ENCODE measurements around the gene MEIS3. TPM values are rescaled to one million over a fixed set of nuclear protein-coding genes. Genes with fewer than 3 reads are reported as not detected.
"Not testable (repeated sequence)": the region's sequence is repeated elsewhere in the genome, so short reads cannot be mapped to it uniquely, and the experiment has no call there.

Gene MEIS3
- total RNA-seq, 2 donors from 2014 or later: 24.3 to 26.0 TPM

GRCh38 chr19:47375694-47376588 lies 43.4 kb downstream of the MEIS3 start:
- intact Hi-C loops (cut with DNase I): no loop called here
- DNase-seq (ENCODE audit: low spot score): no peak

DNA sequence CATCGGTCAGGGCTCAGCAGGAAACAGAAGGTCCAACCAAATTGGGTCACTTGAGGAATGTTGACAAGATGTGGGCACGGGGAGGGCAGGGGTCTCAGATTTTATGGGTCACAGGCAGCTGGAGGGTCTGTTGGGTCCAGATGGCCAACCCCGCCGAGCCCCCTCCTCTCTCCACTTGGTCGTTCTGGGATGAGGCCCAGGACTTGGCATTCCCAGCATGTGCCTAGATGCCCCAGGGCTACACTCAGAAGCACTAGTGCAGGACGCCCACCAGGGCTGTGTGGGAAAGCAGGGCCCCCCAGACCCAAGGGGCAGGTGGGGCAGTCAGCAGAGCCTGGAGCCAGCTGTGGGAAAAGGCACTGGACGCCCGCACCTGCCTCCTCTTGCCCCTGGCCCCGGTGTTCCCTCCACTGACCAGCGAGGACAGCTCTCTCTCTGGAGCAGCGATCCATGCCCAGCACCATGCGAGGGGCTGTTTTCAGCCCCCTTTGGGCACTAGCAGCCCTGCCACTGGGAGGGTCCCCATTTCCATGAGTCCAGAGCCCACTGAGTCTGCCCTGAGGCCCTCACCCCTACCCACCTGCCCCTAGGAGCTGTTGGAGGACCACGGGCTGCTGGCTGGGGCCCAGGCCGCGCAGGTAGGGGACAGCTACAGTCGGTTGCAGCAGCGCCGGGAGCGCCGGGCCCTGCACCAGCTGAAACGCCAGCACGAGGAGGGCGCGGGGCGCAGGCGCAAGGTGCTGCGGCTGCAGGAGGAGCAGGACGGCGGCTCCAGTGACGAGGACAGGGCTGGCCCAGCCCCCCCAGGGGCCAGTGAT lies 44.2 kb downstream of the MEIS3 start:
- intact Hi-C loops (cut with DNase I): no loop called here
- DNase-seq (ENCODE audit: low spot score): no peak

DNA sequence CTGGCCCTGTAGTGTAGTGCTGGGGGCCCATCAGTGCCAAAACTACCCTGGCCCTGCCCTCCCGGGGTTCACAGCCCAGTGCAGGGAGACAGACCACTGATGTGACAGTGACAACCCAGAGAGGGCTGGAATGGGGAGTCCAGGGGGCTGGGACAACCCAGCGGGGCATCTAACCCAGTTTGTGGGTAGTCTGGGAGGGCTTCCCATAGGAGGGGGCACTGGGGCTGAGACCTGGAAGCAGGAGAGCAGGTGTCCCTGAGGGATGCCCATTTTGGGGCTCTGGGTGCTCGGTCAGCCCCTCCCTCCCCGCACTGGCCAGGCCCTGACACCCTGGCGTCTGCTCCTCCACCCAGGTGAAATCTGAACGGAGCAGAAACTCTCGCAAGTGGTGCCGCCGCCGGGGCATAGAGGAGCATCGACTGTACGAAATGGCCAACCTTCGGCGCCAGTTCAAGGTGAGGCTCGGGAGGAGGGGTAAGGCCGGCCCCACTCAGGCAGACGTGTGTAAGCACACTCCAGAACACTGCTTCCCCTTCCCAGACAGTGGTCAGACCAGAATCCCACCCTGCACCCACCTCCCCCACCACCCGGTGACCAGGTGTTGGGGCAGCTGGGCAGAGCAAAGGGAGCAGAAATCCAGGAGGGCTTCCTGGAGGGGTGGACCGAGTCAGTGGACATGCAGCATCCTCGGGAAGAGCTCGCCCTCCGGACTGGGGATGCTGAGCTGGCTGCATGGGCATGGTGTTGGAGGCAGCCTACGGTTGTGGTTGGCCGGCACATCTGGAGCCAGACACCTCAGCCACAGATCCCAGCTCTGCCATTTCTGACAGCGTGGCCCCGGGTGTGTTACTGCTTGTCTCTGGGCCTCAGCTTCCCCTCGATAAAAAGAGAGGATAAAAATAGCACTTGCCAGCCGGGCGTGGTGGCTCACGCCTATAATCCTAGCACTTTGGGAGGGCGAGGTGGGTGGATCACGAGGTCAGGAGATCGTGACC lies 45.8 kb downstream of the MEIS3 start:
- no peak for DNase-seq (ENCODE audit: low spot score)
- intact Hi-C loops (cut with DNase I): no loop called here

GRCh38 chr19:47372603-47373002 lies 46.7 kb downstream of the MEIS3 start:
- intact Hi-C loops (cut with DNase I): no loop called here
- DNase-seq (ENCODE audit: low spot score): no peak

- intact Hi-C loops (cut with DNase I): no loop called here
- DNase-seq (ENCODE audit: low spot score): no peak
These were observed 48.1 kb downstream of the MEIS3 start for GRCh38 chr19:47371261-47371660.

GRCh38 chr19:47370045-47370611 lies 49.2 kb downstream of the MEIS3 start:
- intact Hi-C loops (cut with DNase I): no loop called here
- no peak for DNase-seq (ENCODE audit: low spot score)

DNA sequence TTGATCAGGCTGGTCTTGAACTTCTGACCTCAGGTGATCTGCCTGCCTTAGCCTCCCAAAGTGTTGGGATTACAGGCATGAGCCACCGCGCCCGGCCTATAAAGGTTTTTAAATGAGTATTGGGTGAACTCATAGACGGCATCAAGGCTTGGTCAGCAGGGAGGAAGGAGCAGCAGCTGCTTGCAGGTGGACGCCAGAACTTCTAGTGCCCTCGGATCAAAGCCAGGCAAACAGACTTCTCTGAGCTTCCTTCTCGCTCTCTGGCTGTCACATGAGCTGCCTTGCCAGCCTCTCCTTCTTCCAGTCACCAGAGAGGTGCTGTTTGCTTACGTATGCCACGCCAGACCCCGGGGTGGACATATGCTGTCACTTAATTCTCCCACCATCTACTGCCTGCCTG lies 53.9 kb downstream of the MEIS3 start:
- DNase-seq (ENCODE audit: low spot score); intact Hi-C loops (cut with DNase I): not testable (repeated sequence)

DNA sequence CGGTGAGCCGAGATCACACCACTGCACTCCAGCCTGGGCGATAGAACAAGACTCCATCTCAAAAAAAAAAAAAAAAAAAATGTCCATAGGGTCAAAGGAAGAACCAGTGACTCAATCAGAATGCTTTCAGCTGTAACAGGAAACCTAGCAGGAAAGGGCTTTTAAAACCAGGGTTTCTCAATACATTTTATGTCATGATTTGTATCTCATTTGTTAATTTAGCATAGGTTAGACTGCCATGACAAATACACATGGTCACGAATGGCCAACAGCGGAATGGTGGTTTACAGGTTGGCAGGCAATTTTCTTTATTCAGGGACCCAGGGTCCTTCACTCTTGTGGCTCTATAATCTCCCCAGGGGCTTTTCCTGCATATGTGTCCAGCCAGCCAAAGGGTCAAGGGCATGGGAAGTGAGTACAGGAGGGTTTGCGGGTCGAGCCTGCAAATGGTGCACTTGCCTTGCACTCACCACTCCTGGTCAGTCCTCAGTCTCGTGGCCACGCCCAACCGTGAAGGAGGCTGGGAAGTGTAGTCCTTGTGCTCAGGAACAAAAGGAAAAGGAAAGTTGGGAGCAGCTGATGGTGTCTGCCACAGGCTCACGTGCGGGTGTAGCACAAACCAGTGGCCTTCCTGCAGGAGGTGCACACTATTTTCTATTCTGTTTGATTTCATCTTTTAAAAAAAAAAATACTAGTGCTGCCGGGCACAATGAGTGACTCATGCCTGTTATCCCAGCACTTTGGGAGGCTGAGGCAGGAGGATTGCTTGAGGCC lies 55.4 kb downstream of the MEIS3 start:
- intact Hi-C loops (cut with DNase I): no loop called here
- DNase-seq (ENCODE audit: low spot score): no peak

GRCh38 chr19:47362321-47362720 lies 57.0 kb downstream of the MEIS3 start:
- intact Hi-C loops (cut with DNase I): no loop called here
- no peak for DNase-seq (ENCODE audit: low spot score)

- DNase-seq (ENCODE audit: low spot score): no peak
- intact Hi-C loops (cut with DNase I): no loop called here
These were observed 60.4 kb downstream of the MEIS3 start for GRCh38 chr19:47358936-47359335.

- intact Hi-C loops (cut with DNase I): no loop called here
- DNase-seq (ENCODE audit: low spot score): no peak
These were observed 61.3 kb downstream of the MEIS3 start for GRCh38 chr19:47357788-47358680.

DNA sequence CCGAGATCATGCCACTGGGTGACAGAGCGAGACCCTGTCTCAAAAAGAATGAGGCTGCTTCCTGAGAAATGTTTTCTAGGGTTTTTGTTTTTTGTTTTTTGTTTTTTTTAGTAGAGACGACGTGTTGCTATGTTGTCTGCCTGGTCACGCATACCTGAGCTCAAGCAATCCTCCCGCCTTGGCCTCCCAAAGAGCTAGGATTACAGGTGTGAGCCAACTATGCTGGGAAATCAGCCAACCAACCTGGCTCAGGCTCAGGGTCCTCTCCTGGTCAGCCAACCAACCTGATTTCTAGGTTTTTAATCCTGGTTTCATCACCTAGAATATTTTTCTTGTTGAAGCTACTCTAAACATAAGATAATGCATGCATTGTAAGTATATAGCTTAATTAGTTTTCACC lies 62.4 kb downstream of the MEIS3 start:
- no peak for DNase-seq (ENCODE audit: low spot score)
- intact Hi-C loops (cut with DNase I): no loop called here

DNA sequence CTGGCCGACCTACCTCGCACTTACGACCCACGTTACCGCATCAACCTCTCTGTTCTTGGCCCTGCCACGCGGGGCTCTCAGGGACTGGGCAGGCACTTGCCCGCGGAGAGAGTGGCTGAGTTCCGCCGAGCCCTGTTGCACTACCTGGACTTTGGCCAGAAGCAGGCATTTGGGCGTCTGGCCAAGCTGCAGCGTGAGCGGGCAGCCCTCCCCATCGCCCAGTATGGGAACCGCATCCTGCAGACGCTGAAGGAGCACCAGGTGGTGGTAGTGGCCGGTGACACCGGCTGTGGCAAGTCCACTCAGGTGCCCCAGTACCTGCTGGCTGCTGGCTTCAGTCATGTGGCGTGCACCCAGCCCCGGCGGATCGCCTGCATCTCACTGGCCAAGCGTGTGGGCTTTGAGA lies 66.0 kb downstream of the MEIS3 start:
- intact Hi-C loops (cut with DNase I): no loop called here

More for the DNA sequence above, 66.0 kb downstream of the MEIS3 start:
- no peak for DNase-seq (ENCODE audit: low spot score)

Measured in posterior vena cava (tissue), 2 donors.